HEK293 (cell line): ENCODE results near the gene CDC34.
A peak's percentile ranks its signal among the peaks of the same experiment; 100 is the strongest.

Experiments
- PRDM1 ChIP-seq: fragments of 450-650 bp; formaldehyde crosslinking; IDR thresholded peaks from 2 replicates; pipeline ENCODE4; 2016; ENCODE audit warnings: missing biosample characterization, missing genetic modification characterization
- ZBTB20 ChIP-seq: fragments of 450-650 bp; formaldehyde crosslinking; IDR thresholded peaks from 2 replicates; pipeline ENCODE4 v1.5.1; 2016; ENCODE audit warnings: missing biosample characterization, missing genetic modification characterization
- TF ChIP-seq, protein P1 (sequence below): fragments of 450-650 bp; formaldehyde crosslinking; IDR thresholded peaks from 2 replicates; pipeline ENCODE4 v1.5.1; 2016; ENCODE audit warnings: missing biosample characterization, missing genetic modification characterization
- TF ChIP-seq, protein P2 (sequence below): fragments of 450-650 bp; formaldehyde crosslinking; IDR thresholded peaks from 2 replicates; pipeline ENCODE4 v1.5.1; 2016; ENCODE audit warnings: missing biosample characterization, missing genetic modification characterization
- TF ChIP-seq, protein P3 (sequence below): fragments of 450-650 bp; formaldehyde crosslinking; IDR thresholded peaks from 2 replicates; pipeline ENCODE4 v1.5.1; 2016; ENCODE audit warnings: missing biosample characterization, missing genetic modification characterization, borderline replicate concordance
- TF ChIP-seq, protein P4 (sequence below): fragments of 450-650 bp; formaldehyde crosslinking; IDR thresholded peaks from 2 replicates; pipeline ENCODE4 v1.5.1; 2016; ENCODE audit warnings: missing biosample characterization, missing genetic modification characterization

DNA sequence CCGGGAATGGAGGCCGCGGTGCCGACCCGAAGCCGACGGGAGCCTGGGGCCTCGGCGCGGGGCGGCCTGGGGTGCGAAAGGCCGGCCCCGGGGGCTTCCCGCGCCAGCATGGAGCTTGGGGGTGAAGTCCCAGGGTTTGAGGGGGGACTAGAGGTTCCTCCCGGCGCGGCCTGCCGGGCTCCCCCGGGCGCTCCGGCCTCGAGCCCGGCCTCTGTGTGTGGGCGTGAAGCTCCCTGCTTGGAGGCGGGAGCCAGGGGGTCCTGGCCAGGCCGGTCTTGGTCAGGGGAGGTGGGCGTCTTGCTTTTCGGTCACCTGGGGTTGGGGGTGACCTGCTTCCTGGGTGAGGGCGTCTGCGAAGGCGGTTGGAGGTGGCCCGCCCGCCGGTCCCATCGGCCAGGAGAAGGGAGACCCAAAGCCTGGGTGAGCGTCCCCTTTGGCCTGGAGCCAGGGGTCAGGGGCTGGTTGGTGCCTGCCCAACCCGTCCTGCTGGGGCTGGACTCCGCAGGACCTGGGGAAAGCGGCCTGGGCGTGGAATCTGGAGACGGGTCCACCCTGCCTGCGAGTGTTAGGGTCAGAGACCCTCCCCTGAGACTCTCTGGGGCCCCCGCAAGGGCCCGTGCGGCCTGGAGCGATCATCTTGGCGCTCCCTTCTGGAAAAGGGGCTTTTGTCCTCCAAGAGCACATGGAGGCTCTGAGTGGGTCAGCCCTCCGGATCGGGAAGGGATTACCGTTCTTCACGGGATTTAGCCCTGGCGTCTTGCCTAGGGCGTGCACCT lies 41.4 kb downstream of the CDC34 start:
- TF ChIP-seq, protein P1, sequence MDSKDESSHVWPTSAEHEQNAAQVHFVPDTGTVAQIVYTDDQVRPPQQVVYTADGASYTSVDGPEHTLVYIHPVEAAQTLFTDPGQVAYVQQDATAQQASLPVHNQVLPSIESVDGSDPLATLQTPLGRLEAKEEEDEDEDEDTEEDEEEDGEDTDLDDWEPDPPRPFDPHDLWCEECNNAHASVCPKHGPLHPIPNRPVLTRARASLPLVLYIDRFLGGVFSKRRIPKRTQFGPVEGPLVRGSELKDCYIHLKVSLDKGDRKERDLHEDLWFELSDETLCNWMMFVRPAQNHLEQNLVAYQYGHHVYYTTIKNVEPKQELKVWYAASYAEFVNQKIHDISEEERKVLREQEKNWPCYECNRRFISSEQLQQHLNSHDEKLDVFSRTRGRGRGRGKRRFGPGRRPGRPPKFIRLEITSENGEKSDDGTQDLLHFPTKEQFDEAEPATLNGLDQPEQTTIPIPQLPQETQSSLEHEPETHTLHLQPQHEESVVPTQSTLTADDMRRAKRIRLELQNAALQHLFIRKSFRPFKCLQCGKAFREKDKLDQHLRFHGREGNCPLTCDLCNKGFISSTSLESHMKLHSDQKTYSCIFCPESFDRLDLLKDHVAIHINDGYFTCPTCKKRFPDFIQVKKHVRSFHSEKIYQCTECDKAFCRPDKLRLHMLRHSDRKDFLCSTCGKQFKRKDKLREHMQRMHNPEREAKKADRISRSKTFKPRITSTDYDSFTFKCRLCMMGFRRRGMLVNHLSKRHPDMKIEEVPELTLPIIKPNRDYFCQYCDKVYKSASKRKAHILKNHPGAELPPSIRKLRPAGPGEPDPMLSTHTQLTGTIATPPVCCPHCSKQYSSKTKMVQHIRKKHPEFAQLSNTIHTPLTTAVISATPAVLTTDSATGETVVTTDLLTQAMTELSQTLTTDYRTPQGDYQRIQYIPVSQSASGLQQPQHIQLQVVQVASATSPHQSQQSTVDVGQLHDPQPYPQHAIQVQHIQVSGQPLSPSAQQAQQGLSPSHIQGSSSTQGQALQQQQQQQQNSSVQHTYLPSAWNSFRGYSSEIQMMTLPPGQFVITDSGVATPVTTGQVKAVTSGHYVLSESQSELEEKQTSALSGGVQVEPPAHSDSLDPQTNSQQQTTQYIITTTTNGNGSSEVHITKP, result peak; percentile 58
- TF ChIP-seq, protein P2, sequence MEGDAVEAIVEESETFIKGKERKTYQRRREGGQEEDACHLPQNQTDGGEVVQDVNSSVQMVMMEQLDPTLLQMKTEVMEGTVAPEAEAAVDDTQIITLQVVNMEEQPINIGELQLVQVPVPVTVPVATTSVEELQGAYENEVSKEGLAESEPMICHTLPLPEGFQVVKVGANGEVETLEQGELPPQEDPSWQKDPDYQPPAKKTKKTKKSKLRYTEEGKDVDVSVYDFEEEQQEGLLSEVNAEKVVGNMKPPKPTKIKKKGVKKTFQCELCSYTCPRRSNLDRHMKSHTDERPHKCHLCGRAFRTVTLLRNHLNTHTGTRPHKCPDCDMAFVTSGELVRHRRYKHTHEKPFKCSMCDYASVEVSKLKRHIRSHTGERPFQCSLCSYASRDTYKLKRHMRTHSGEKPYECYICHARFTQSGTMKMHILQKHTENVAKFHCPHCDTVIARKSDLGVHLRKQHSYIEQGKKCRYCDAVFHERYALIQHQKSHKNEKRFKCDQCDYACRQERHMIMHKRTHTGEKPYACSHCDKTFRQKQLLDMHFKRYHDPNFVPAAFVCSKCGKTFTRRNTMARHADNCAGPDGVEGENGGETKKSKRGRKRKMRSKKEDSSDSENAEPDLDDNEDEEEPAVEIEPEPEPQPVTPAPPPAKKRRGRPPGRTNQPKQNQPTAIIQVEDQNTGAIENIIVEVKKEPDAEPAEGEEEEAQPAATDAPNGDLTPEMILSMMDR (tag by site-specific recombination), result no peak
- TF ChIP-seq ZBTB20 (no peak), PRDM1 (tag by site-specific recombination) (no peak)
- TF ChIP-seq, protein P3, sequence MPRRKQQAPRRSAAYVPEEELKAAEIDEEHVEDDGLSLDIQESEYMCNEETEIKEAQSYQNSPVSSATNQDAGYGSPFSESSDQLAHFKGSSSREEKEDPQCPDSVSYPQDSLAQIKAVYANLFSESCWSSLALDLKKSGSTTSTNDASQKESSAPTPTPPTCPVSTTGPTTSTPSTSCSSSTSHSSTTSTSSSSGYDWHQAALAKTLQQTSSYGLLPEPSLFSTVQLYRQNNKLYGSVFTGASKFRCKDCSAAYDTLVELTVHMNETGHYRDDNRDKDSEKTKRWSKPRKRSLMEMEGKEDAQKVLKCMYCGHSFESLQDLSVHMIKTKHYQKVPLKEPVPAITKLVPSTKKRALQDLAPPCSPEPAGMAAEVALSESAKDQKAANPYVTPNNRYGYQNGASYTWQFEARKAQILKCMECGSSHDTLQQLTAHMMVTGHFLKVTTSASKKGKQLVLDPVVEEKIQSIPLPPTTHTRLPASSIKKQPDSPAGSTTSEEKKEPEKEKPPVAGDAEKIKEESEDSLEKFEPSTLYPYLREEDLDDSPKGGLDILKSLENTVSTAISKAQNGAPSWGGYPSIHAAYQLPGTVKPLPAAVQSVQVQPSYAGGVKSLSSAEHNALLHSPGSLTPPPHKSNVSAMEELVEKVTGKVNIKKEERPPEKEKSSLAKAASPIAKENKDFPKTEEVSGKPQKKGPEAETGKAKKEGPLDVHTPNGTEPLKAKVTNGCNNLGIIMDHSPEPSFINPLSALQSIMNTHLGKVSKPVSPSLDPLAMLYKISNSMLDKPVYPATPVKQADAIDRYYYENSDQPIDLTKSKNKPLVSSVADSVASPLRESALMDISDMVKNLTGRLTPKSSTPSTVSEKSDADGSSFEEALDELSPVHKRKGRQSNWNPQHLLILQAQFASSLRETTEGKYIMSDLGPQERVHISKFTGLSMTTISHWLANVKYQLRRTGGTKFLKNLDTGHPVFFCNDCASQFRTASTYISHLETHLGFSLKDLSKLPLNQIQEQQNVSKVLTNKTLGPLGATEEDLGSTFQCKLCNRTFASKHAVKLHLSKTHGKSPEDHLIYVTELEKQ, result no peak
- TF ChIP-seq, protein P4, sequence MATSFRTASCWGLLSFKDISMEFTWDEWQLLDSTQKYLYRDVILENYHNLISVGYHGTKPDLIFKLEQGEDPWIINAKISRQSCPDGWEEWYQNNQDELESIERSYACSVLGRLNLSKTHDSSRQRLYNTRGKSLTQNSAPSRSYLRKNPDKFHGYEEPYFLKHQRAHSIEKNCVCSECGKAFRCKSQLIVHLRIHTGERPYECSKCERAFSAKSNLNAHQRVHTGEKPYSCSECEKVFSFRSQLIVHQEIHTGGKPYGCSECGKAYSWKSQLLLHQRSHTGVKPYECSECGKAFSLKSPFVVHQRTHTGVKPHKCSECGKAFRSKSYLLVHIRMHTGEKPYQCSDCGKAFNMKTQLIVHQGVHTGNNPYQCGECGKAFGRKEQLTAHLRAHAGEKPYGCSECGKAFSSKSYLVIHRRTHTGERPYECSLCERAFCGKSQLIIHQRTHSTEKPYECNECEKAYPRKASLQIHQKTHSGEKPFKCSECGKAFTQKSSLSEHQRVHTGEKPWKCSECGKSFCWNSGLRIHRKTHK (tag by site-specific recombination), result no peak
